ENCODE results near the gene EXOG.

DNA sequence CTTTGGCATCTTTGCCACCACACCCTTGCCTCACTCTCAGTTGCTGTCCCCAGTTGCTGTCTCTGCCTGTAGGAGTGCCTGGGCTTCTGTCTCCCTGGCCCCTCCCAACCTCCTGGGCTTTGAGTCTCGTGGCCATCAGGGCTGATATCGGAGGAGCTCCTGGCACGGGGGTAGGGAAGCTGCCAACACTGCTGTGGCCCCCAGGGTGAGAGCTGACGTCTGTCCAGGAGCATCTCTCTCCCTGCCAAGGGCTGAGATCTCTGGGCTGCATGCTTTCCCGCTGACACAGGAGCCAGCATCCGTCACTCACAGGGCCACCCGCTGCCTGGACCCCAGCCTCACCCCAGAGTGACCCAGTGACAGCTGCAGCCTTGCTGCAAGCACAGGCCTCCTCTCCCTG, 47.4 kb downstream of the EXOG start:
- no peak for TF ChIP-seq POLR2AphosphoS5 (IDR thresholded peaks at IDR 0.05; ENCODE audit: insufficient read depth in 1 of 2, low read depth in 1 of 2)
- TF ChIP-seq, protein P1, sequence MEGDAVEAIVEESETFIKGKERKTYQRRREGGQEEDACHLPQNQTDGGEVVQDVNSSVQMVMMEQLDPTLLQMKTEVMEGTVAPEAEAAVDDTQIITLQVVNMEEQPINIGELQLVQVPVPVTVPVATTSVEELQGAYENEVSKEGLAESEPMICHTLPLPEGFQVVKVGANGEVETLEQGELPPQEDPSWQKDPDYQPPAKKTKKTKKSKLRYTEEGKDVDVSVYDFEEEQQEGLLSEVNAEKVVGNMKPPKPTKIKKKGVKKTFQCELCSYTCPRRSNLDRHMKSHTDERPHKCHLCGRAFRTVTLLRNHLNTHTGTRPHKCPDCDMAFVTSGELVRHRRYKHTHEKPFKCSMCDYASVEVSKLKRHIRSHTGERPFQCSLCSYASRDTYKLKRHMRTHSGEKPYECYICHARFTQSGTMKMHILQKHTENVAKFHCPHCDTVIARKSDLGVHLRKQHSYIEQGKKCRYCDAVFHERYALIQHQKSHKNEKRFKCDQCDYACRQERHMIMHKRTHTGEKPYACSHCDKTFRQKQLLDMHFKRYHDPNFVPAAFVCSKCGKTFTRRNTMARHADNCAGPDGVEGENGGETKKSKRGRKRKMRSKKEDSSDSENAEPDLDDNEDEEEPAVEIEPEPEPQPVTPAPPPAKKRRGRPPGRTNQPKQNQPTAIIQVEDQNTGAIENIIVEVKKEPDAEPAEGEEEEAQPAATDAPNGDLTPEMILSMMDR (IDR thresholded peaks at IDR 0.05), result no peak
- no peak for TF ChIP-seq POLR2A (IDR thresholded peaks at IDR 0.05)
